ENCODE data around the gene GRK7.

DNA sequence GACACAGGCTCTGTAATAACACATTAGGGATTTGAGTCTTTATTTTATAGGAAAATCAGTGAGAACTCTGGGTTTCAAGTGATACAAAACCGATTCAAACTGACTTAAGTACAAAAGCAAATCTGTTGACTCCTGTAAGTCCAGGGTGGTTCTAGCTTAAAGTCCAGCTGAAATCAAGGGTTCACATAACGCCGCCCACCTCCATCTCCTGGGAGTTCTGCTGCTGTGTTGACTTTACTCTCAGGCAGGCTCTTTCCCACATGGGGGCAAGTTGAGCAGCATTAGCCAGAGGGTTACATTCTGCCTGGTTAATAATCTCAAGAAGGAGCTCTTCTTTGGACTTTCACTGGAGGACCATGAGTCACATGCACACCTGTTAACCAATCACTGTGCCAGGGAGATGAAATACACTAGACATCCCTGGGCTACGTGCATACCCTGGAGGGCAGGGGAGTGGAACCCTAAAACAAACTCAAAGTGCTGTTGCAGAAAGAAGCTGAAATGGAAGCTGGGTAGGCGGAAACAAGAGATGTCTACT is 34.8 kb upstream of the GRK7 start:
- TF ChIP-seq, protein P1, sequence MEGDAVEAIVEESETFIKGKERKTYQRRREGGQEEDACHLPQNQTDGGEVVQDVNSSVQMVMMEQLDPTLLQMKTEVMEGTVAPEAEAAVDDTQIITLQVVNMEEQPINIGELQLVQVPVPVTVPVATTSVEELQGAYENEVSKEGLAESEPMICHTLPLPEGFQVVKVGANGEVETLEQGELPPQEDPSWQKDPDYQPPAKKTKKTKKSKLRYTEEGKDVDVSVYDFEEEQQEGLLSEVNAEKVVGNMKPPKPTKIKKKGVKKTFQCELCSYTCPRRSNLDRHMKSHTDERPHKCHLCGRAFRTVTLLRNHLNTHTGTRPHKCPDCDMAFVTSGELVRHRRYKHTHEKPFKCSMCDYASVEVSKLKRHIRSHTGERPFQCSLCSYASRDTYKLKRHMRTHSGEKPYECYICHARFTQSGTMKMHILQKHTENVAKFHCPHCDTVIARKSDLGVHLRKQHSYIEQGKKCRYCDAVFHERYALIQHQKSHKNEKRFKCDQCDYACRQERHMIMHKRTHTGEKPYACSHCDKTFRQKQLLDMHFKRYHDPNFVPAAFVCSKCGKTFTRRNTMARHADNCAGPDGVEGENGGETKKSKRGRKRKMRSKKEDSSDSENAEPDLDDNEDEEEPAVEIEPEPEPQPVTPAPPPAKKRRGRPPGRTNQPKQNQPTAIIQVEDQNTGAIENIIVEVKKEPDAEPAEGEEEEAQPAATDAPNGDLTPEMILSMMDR (conservative IDR thresholded peaks at IDR 0.05; ENCODE audit: low read depth, low read length), result no peak
- no peak for TF ChIP-seq EZH2 (IDR thresholded peaks at IDR 0.05; ENCODE audit: borderline replicate concordance, low read depth, low read length, poor library complexity, severe bottlenecking)
